ENCODE measurements around the gene CAMSAP3. TPM values are rescaled to one million over a fixed set of nuclear protein-coding genes. Genes with fewer than 3 reads are reported as not detected.

CAMSAP3 gene
- total and polyA plus RNA-seq, 11 donors = 0.04 to 3.7 (median 0.72) TPM

DNA sequence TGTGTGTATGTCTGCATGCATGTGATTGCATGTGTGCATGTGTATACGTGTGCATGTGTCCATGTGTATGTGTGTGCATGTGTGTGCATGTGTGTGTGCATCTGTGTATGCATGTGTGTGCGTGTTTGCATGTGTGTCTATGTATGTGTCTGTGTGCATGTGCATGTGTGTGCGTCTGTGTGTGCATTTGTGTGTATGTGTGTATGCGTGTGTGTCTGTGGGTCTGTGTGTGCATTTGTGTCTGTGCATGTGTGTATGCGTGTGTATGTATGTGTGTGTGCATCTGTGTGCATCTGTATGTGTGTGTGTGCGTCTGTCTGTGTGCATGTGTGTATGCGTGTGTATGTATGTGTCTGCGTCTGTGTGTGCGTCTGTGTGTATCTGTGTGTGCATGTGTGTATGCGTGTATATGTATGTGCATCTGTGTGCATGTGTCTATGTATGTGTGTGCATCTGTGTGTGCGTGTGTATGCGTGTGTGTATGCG lies 44.2 kb downstream of the CAMSAP3 start:
- ATAC-seq (no peak), DNase-seq (no peak)
- H3K4me3 ChIP-seq = no peak overlapping the region
- H3K9me3 ChIP-seq = no peaks in the 10 kb centered on the region
- H3K4me1 ChIP-seq = peaks cover 0 to 23% (median 0%) of the 10 kb centered on the region in 12 donors
- no peak for TF ChIP-seq POLR2A (IDR thresholded peaks at IDR 0.05)
- TF ChIP-seq, protein P1, sequence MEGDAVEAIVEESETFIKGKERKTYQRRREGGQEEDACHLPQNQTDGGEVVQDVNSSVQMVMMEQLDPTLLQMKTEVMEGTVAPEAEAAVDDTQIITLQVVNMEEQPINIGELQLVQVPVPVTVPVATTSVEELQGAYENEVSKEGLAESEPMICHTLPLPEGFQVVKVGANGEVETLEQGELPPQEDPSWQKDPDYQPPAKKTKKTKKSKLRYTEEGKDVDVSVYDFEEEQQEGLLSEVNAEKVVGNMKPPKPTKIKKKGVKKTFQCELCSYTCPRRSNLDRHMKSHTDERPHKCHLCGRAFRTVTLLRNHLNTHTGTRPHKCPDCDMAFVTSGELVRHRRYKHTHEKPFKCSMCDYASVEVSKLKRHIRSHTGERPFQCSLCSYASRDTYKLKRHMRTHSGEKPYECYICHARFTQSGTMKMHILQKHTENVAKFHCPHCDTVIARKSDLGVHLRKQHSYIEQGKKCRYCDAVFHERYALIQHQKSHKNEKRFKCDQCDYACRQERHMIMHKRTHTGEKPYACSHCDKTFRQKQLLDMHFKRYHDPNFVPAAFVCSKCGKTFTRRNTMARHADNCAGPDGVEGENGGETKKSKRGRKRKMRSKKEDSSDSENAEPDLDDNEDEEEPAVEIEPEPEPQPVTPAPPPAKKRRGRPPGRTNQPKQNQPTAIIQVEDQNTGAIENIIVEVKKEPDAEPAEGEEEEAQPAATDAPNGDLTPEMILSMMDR (IDR thresholded peaks at IDR 0.05) = no peak
- H3K27ac ChIP-seq = no peak overlapping the region
- H3K27me3 ChIP-seq = peaks cover 2 to 37% (median 17%) of the 10 kb centered on the region in 9 donors
- intact Hi-C loops (cut with DNase I) = no loop called here
- WGBS, 4 donors = 95 to 98% (median 96%) methylated on average over 13 of the region's 13 CpGs
- no peaks in the 10 kb centered on the region for H3K36me3 ChIP-seq

DNA sequence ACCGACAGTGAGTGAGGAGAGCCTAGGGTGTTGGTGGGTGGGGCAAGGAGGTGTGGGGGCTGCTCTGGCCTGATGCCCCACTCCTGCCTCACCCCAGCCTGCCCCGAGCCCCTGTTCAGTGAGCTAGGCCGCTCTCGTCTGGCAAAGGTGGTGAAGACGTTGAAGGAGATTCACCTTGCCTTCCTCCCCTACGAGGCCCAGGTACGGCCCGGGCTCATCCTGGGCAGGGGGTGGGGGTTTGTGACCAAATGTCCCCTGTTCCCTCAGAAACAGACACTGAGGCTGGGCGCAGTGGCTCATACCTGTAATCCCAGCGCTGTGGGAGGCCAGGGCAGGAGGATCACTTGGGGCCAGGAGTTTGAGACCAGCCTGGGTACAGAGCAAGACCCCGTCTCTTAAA lies 45.1 kb downstream of the CAMSAP3 start:
- no peaks in the 10 kb centered on the region for H3K36me3 ChIP-seq
- H3K9me3 ChIP-seq = no peaks in the 10 kb centered on the region
- H3K4me1 ChIP-seq = peaks cover 0 to 29% (median 0%) of the 10 kb centered on the region in 12 donors
- no peak overlapping the region for H3K4me3 ChIP-seq
- TF ChIP-seq, protein P1 (IDR thresholded peaks at IDR 0.05) = no peak
- TF ChIP-seq POLR2A (IDR thresholded peaks at IDR 0.05) = no peak
- DNase-seq (no peak), ATAC-seq (no peak)
- H3K27ac ChIP-seq = no peak overlapping the region
- WGBS, 4 donors = 89 to 91% (median 90%) methylated on average over 10 to 11 of the region's 11 CpGs
- peaks cover 2 to 30% (median 17%) of the 10 kb centered on the region in 9 donors for H3K27me3 ChIP-seq
- intact Hi-C loops (cut with DNase I) = no loop called here

DNA sequence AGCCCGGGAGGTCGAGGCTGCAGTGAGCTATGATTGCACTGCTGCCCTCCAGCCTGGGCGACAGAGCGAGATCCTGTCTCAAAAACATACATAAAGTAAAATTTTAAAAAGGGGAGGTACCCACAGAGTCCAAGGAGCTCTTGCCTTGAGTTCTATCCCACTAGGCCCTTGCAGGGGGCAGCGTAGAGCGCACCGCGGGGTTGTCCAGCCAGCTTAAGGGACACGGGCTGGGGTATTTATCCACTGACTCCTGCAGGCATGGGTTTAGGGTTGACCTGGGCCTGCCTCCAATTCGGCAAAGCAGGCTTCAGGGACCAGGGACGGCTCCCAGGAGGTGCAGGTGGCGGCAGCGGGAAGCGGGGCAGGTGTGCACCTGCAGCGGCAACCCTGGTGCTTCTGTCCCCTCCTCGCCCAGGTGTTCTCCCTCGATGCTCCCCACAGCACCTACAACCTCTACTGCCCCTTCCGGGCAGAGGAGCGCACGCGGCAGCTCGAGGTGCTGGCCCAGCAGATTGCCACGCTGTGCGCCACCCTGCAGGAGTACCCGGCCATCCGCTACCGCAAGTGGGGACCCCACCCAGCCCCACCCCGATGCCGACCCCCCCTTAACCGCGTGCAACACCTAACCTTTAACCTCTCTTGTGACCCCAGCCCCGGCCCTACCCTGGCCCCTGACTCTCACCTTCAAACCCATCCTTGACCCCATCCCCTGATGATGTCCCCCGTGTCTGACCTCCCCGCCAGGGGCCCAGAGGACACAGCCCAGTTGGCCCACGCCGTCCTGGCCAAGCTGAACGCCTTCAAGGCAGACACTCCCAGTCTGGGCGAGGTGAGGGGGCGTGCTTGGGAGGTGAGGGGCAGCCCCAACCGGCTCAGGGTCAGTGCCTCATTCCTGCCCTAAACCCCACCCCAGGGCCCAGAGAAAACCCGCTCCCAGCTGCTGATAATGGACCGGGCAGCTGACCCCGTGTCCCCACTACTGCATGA lies 45.9 kb downstream of the CAMSAP3 start:
- TF ChIP-seq POLR2A (IDR thresholded peaks at IDR 0.05) = no peak
- TF ChIP-seq, protein P1 (IDR thresholded peaks at IDR 0.05) = no peak
- DNase-seq (peak in 1 of 5 donors; percentile 42), ATAC-seq (no peak)
- 80 to 86% (median 83%) methylated on average over 41 to 43 of the region's 43 CpGs for WGBS, 4 donors
- no peak overlapping the region for H3K27ac ChIP-seq
- H3K36me3 ChIP-seq = peaks cover 0 to 4% (median 0%) of the 10 kb centered on the region in 9 donors
- peaks cover under 1 to 31% (median 15%) of the 10 kb centered on the region in 9 donors for H3K27me3 ChIP-seq
- H3K4me1 ChIP-seq = peaks cover 0 to 24% (median 0%) of the 10 kb centered on the region in 12 donors
- H3K9me3 ChIP-seq = no peaks in the 10 kb centered on the region
- intact Hi-C loops (cut with DNase I) = no loop called here
- H3K4me3 ChIP-seq = no peak overlapping the region

All from heart left ventricle (tissue), 16 donors.